ENCODE measurements around the gene RBBP7.

RBBP7 gene

GRCh38 chrX:16870095-16870861 lies at the start of gene RBBP7:
TSS of gene RBBP7 (minus strand) at chrX:16870362. CDS start at chrX:16870053, 309 bp downstream.
- H3K27me3 ChIP-seq (ENCODE audit: control insufficient read depth, insufficient read depth, low read length) = no peaks in the 10 kb centered on the region
- H3K4me3 ChIP-seq (ENCODE audit: low read length) = peak within 1 kb of the TSS; percentile 60
- no CpG with 5 or more reads among the region's 84 CpGs for WGBS (ENCODE audit: insufficient coverage, insufficient read length)
- H3K9me3 ChIP-seq (ENCODE audit: control insufficient read depth, insufficient read depth, low read length) = no peaks in the 10 kb centered on the region
- no peaks in the 10 kb centered on the region for H3K4me1 ChIP-seq (ENCODE audit: control insufficient read depth, insufficient read depth, low read length)
- no peak within 1 kb of the TSS for H3K27ac ChIP-seq (ENCODE audit: low read length)
- H3K36me3 ChIP-seq (ENCODE audit: control insufficient read depth, insufficient read depth, low read length) = no peaks in the 10 kb centered on the region
- DNase-seq (ENCODE audit: low read depth, low spot score) = no peak

- H3K27me3 ChIP-seq (ENCODE audit: control insufficient read depth, insufficient read depth, low read length) = no peaks in the 10 kb centered on the region
- no peak overlapping the region for H3K4me3 ChIP-seq (ENCODE audit: low read length)
- DNase-seq (ENCODE audit: low read depth, low spot score) = no peak
- no peaks in the 10 kb centered on the region for H3K9me3 ChIP-seq (ENCODE audit: control insufficient read depth, insufficient read depth, low read length)
- no peak overlapping the region for H3K27ac ChIP-seq (ENCODE audit: low read length)
- no peaks in the 10 kb centered on the region for H3K36me3 ChIP-seq (ENCODE audit: control insufficient read depth, insufficient read depth, low read length)
- H3K4me1 ChIP-seq (ENCODE audit: control insufficient read depth, insufficient read depth, low read length) = no peaks in the 10 kb centered on the region
Measured at GRCh38 chrX:16918979-16919378, 48.8 kb upstream of the RBBP7 start.

DNA sequence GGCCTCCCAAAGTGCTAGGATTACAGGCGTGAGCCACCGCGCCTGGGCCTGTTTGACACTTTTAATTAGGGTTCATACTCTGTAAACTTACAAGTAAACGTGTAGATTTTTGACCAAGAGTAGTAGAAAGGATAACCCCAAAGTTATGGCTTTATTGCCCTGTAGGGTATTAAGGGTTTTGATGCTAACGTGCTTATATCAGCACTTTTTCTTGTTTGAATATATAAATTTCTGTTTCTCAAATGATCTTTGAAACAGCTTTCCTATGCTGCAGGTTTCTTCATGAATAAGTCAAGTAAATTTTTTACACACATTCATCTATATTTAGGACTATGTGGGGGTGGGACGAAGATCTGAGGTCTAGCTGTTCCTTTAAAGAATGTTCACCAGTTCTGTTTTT lies 47.0 kb upstream of the RBBP7 start:
- H3K4me1 ChIP-seq (ENCODE audit: control insufficient read depth, insufficient read depth, low read length) = no peaks in the 10 kb centered on the region
- H3K36me3 ChIP-seq (ENCODE audit: control insufficient read depth, insufficient read depth, low read length) = no peaks in the 10 kb centered on the region
- no CpG with 5 or more reads among the region's 6 CpGs for WGBS (ENCODE audit: insufficient coverage, insufficient read length)
- no peak for DNase-seq (ENCODE audit: low read depth, low spot score)
- H3K9me3 ChIP-seq (ENCODE audit: control insufficient read depth, insufficient read depth, low read length) = no peaks in the 10 kb centered on the region
- no peak overlapping the region for H3K27ac ChIP-seq (ENCODE audit: low read length)
- no peaks in the 10 kb centered on the region for H3K27me3 ChIP-seq (ENCODE audit: control insufficient read depth, insufficient read depth, low read length)
- no peak overlapping the region for H3K4me3 ChIP-seq (ENCODE audit: low read length)

DNA sequence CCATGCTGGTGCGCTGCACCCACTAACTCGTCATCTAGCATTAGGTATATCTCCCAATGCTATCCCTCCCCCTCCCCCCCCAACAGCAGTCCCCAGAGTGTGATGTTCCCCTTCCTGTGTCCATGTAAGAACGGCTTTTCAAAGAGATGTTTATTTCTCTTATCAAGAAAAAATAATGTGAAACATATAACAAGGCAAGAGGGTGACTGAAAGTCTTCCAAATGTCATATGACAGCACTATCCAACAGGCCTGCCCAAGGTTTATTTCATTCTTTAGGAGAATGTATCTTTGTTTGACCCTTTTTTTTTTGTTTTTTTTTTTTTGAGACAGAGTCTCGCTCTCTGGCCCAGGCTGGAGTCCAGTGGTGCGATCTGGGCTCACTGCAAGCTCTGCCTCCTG lies 46.4 kb upstream of the RBBP7 start:
- no CpG with 5 or more reads among the region's 5 CpGs for WGBS (ENCODE audit: insufficient coverage, insufficient read length)
- H3K36me3 ChIP-seq (ENCODE audit: control insufficient read depth, insufficient read depth, low read length) = no peaks in the 10 kb centered on the region
- H3K27me3 ChIP-seq (ENCODE audit: control insufficient read depth, insufficient read depth, low read length) = no peaks in the 10 kb centered on the region
- no peaks in the 10 kb centered on the region for H3K9me3 ChIP-seq (ENCODE audit: control insufficient read depth, insufficient read depth, low read length)
- no peak overlapping the region for H3K27ac ChIP-seq (ENCODE audit: low read length)
- no peak for DNase-seq (ENCODE audit: low read depth, low spot score)
- no peaks in the 10 kb centered on the region for H3K4me1 ChIP-seq (ENCODE audit: control insufficient read depth, insufficient read depth, low read length)
- H3K4me3 ChIP-seq (ENCODE audit: low read length) = no peak overlapping the region

- DNase-seq (ENCODE audit: low read depth, low spot score) = no peak
- Histone ChIP-seq H3K9me3 (ENCODE audit: control insufficient read depth, insufficient read depth, low read length) (no peaks in the 10 kb centered on the region), H3K4me3 (ENCODE audit: low read length) (no peak overlapping the region), H3K4me1 (ENCODE audit: control insufficient read depth, insufficient read depth, low read length) (no peaks in the 10 kb centered on the region), H3K27me3 (ENCODE audit: control insufficient read depth, insufficient read depth, low read length) (no peaks in the 10 kb centered on the region), H3K36me3 (ENCODE audit: control insufficient read depth, insufficient read depth, low read length) (no peaks in the 10 kb centered on the region), H3K27ac (ENCODE audit: low read length) (no peak overlapping the region)
- WGBS (ENCODE audit: insufficient coverage, insufficient read length) = no CpG with 5 or more reads among the region's 3 CpGs
Measured at GRCh38 chrX:16914058-16914457, 43.9 kb upstream of the RBBP7 start.

GRCh38 chrX:16910376-16910775 lies 40.2 kb upstream of the RBBP7 start:
- no CpG with 5 or more reads among the region's 1 CpG for WGBS (ENCODE audit: insufficient coverage, insufficient read length)
- no peaks in the 10 kb centered on the region for H3K9me3 ChIP-seq (ENCODE audit: control insufficient read depth, insufficient read depth, low read length)
- H3K4me3 ChIP-seq (ENCODE audit: low read length) = no peak overlapping the region
- no peaks in the 10 kb centered on the region for H3K36me3 ChIP-seq (ENCODE audit: control insufficient read depth, insufficient read depth, low read length)
- no peak for DNase-seq (ENCODE audit: low read depth, low spot score)
- no peaks in the 10 kb centered on the region for H3K27me3 ChIP-seq (ENCODE audit: control insufficient read depth, insufficient read depth, low read length)
- no peaks in the 10 kb centered on the region for H3K4me1 ChIP-seq (ENCODE audit: control insufficient read depth, insufficient read depth, low read length)
- no peak overlapping the region for H3K27ac ChIP-seq (ENCODE audit: low read length)

- H3K27me3 ChIP-seq (ENCODE audit: control insufficient read depth, insufficient read depth, low read length) = no peaks in the 10 kb centered on the region
- no peaks in the 10 kb centered on the region for H3K9me3 ChIP-seq (ENCODE audit: control insufficient read depth, insufficient read depth, low read length)
- H3K27ac ChIP-seq (ENCODE audit: low read length) = no peak overlapping the region
- H3K4me1 ChIP-seq (ENCODE audit: control insufficient read depth, insufficient read depth, low read length) = no peaks in the 10 kb centered on the region
- DNase-seq (ENCODE audit: low read depth, low spot score) = no peak
- H3K36me3 ChIP-seq (ENCODE audit: control insufficient read depth, insufficient read depth, low read length) = no peaks in the 10 kb centered on the region
- WGBS (ENCODE audit: insufficient coverage, insufficient read length) = no CpG with 5 or more reads among the region's 8 CpGs
- no peak overlapping the region for H3K4me3 ChIP-seq (ENCODE audit: low read length)
Measured at GRCh38 chrX:16903274-16904022, 33.3 kb upstream of the RBBP7 start.

DNA sequence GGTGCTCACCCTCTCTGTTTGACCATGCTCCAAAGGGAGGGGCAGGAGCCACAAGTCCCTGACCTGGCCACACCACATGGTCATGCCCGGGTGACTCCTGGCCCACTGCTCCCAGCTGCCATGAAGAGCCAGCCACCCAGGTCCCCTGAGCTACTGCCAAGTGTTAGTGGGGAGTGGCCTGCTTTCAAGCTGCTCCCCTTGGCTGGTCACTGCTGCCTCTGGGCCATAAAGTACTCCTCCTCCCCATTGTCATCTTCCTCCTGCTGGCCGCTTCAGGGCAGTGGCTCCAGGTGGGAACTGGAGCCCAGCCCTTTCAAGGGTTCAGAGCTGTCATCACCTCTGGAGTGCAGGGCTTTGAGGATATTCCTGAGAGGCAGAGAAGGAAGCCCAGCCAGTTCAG lies 27.3 kb upstream of the RBBP7 start:
- no peaks in the 10 kb centered on the region for H3K4me1 ChIP-seq (ENCODE audit: control insufficient read depth, insufficient read depth, low read length)
- no peaks in the 10 kb centered on the region for H3K9me3 ChIP-seq (ENCODE audit: control insufficient read depth, insufficient read depth, low read length)
- H3K36me3 ChIP-seq (ENCODE audit: control insufficient read depth, insufficient read depth, low read length) = no peaks in the 10 kb centered on the region
- DNase-seq (ENCODE audit: low read depth, low spot score) = no peak
- H3K27ac ChIP-seq (ENCODE audit: low read length) = no peak overlapping the region
- H3K27me3 ChIP-seq (ENCODE audit: control insufficient read depth, insufficient read depth, low read length) = no peaks in the 10 kb centered on the region
- no CpG with 5 or more reads among the region's 2 CpGs for WGBS (ENCODE audit: insufficient coverage, insufficient read length)
- H3K4me3 ChIP-seq (ENCODE audit: low read length) = no peak overlapping the region

DNA sequence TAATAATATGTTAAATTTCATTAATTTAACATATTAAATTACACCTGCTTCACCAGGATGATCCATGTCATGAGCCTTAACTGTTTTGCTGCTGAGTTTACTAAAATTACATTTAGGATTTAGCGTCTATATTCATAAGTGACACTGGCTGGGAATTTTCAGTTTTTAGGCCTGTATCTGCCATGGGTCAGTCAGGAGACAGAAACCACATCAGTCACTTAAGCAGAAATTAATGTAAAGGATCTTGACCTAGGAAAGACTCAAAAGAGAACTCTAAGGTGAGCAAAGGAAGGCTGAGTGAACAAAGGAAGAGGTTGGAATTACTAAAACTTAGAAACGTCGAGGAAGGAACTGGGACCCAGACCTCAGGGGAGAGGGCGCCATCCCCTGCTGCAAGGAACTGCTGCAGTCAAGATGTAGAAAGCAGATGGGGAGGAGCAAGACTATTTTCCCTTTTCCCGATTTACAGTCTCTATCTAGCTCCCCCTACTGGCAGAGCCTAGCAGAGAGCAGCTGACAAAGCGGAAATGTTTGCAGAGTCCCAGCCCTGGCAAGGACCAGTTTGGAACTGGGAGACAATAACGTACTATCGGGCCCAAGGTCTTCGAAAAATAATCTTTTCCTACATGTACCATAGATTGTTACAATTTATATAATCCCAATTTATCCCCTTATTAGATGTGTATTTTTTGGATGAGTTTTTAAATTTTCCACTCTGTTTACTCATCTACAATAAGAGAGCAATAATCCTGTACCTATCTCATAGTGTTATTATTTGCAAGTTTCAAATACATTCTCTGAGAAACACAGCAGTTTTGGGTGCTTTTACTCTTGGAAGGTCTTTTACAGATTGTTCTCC lies 22.6 kb upstream of the RBBP7 start:
- Histone ChIP-seq H3K36me3 (ENCODE audit: control insufficient read depth, insufficient read depth, low read length) (no peaks in the 10 kb centered on the region), H3K27me3 (ENCODE audit: control insufficient read depth, insufficient read depth, low read length) (no peaks in the 10 kb centered on the region), H3K4me1 (ENCODE audit: control insufficient read depth, insufficient read depth, low read length) (no peaks in the 10 kb centered on the region), H3K9me3 (ENCODE audit: control insufficient read depth, insufficient read depth, low read length) (no peaks in the 10 kb centered on the region), H3K4me3 (ENCODE audit: low read length) (no peak overlapping the region), H3K27ac (ENCODE audit: low read length) (no peak overlapping the region)
- no CpG with 5 or more reads among the region's 9 CpGs for WGBS (ENCODE audit: insufficient coverage, insufficient read length)
- no peak for DNase-seq (ENCODE audit: low read depth, low spot score)

DNA sequence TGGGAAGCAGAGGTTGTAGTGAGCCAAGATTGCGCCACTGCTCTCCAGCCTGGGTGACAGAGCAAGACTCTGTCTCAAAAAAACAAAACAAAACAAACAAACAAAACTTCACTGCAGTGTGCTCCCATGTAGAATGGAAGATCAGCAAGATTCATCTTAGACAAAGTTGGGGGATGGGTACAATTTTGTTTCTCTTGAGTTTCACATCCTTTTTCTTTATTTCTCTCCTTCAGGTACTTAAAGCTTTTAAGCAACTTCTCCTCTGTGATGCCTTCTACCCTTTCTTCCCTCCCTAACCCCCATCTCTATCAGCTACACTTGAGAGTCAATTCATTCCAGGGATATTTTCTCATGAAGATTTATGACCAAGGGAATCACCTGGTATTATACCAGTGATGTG lies 15.5 kb upstream of the RBBP7 start:
- no peak for DNase-seq (ENCODE audit: low read depth, low spot score)
- WGBS (ENCODE audit: insufficient coverage, insufficient read length) = no CpG with 5 or more reads among the region's 1 CpG
- Histone ChIP-seq H3K27ac (ENCODE audit: low read length) (no peak overlapping the region), H3K36me3 (ENCODE audit: control insufficient read depth, insufficient read depth, low read length) (no peaks in the 10 kb centered on the region), H3K9me3 (ENCODE audit: control insufficient read depth, insufficient read depth, low read length) (no peaks in the 10 kb centered on the region), H3K27me3 (ENCODE audit: control insufficient read depth, insufficient read depth, low read length) (no peaks in the 10 kb centered on the region), H3K4me1 (ENCODE audit: control insufficient read depth, insufficient read depth, low read length) (no peaks in the 10 kb centered on the region), H3K4me3 (ENCODE audit: low read length) (no peak overlapping the region)
